Adrenal gland (tissue), 12 donors: ENCODE data around the gene CACNA1C. TPM values are rescaled to one million over a fixed set of nuclear protein-coding genes. Genes with fewer than 3 reads are reported as not detected.
"Not testable (repeated sequence)": the region's sequence is repeated elsewhere in the genome, so short reads cannot be mapped to it uniquely, and the experiment has no call there.

Source experiments
- DNase-seq, 7 donors: peaks; one replicate each; pipeline ENCODE4 v3.0.0-alpha.2; 2019 to 2020
- H3K27ac ChIP-seq, 5 donors: fragments of 200-600 bp; sonication (generic) in 4 of 5; 1 replicate in 3 of 5; 2 replicates in 2 of 5; pipeline versions ENCODE4 v1.5.1 to v1.8.0; 2016 to 2020; ENCODE audit warnings: mild to moderate bottlenecking in 1 of 5
- H3K27me3 ChIP-seq: fragments of 200-600 bp; 2 replicates; pipeline ENCODE4 v1.8.0; 2021
- H3K36me3 ChIP-seq, 2 donors: fragments of 200-600 bp; replicated peaks in 1 of 2; 1 replicate in 1 of 2; 2 replicates in 1 of 2; pipeline versions ENCODE4 v1.5.1 to v1.8.0; 2018 to 2022
- H3K4me1 ChIP-seq, 2 donors: fragments of 200-600 bp; replicated peaks in 1 of 2; 1 replicate in 1 of 2; 2 replicates in 1 of 2; pipeline versions ENCODE4 v1.5.1 to v1.8.0; 2018 to 2021
- H3K4me3 ChIP-seq, 4 donors: fragments of 200-600 bp; sonication (generic) in 3 of 4; one replicate each; pipeline ENCODE4 v1.5.1; 2016 to 2018
- H3K9me3 ChIP-seq, 3 donors: fragments of 200-600 bp; sonication (generic) in 1 of 3; replicated peaks in 1 of 3; 1 replicate in 2 of 3; 2 replicates in 1 of 3; pipeline versions ENCODE4 v1.5.1 to v1.8.0; 2016 to 2021
- CTCF ChIP-seq, 6 experiments: fragments of 450-650 bp in 4 of 6; fragments of 200-600 bp in 2 of 6; sonication (generic) in 1 of 6; IDR thresholded peaks; 1 replicate in 5 of 6; 2 replicates in 1 of 6; pipeline versions ENCODE4 v1.5.1 to v1.8.0; 2016 to 2021; ENCODE audit warnings: antibody characterized with exemption in 6 of 6, mild to moderate bottlenecking in 2 of 6, moderate library complexity in 1 of 6
- POLR2A ChIP-seq, 2 donors: fragments of 450-650 bp; IDR thresholded peaks; one replicate each; pipeline ENCODE4 v1.6.1; 2017; ENCODE audit warnings: antibody characterized with exemption in 2 of 2, mild to moderate bottlenecking in 2 of 2, moderate library complexity in 1 of 2
- WGBS, 4 donors: extraction: QIAGEN DNeasy Blood & Tissue Kit in 2 of 4; methylation state at CpG; one replicate each; pipeline versions ENCODE4 v1.1.5 to v1.1.7; 2013 to 2017; 5-methylcytosine and 5-hydroxymethylcytosine counted together
- intact Hi-C, 2 donors: fragments of 100-400 bp; cut with DNase I; formaldehyde crosslinking; loops; one replicate each; pipeline versions ENCODE4 v1.14.1 to v1.15.0; 2022 to 2023
- polyA plus RNA-seq, 3 donors: library from polyadenylated mRNA; stranded (reverse); fragments of 200-250 nt in 2 of 3; fragments of 350-450 nt in 1 of 3; fragmentation: Illumina TruSeq in 1 of 3; extraction: RNeasy Lipid Tissue Mini Kit (QIAGEN cat#74804) in 1 of 3; gene quantifications; one replicate each; pipeline ENCODE4 v1.2.3, GENCODE V29; 2013 to 2014
- total RNA-seq, 9 donors: library from RNA; depleted of rRNA in 4 of 9; stranded (reverse); fragments of >200 nt in 4 of 9; fragments of 120-200 nt in 1 of 9; fragmentation: NEBNext Ultra II Directional in 1 of 9; extraction: Animal tissue kit (Norgen Biotek cat#: 25700) in 1 of 9; gene quantifications; one replicate each; pipeline versions ENCODE4 v1.1.0 to v1.2.4, GENCODE V29; 2013 to 2023
- donor health status: healthy with polysubstance abuse.
- donor health status: Bipolar disorder and iron deficiency.
- donor health status: DM: yes; HTN: yes; CAD: no.
- donor health status: DM: no; HTN: no; CAD: no.
- donor health status: DM: no; HTN: no; CAD: no.
- donor health status: DM: yes; HTN: yes; CAD: no.

Gene CACNA1C
- total and polyA plus RNA-seq, 12 donors, result 1.4 to 5.8 (median 3.5) TPM

- TF ChIP-seq POLR2A (IDR thresholded peaks at IDR 0.05), result no peak
- no peak for TF ChIP-seq CTCF (IDR thresholded peaks at IDR 0.05)
- H3K27me3 ChIP-seq, result no peaks in the 10 kb centered on the region
- H3K27ac ChIP-seq, result no peak overlapping the region
- intact Hi-C loops, result no loop called here
- peaks cover 0 to 13% of the 10 kb centered on the region in 2 donors for H3K4me1 ChIP-seq
- no peak for DNase-seq
- 81 to 100% (median 95%) methylated on average over 2 of the region's 2 CpGs for WGBS, 4 donors
- H3K9me3 ChIP-seq, result no peaks in the 10 kb centered on the region
- no peaks in the 10 kb centered on the region for H3K36me3 ChIP-seq
- no peak overlapping the region for H3K4me3 ChIP-seq
Observed at GRCh38 chr12:2255311-2255710, 202.5 kb downstream of the CACNA1C start.

- H3K4me3 ChIP-seq, H3K27ac ChIP-seq, H3K36me3 ChIP-seq, H3K9me3 ChIP-seq, intact Hi-C loops, H3K27me3 ChIP-seq: not testable (repeated sequence)
- peak in 3 of 7 donors; percentile 34 to 84 (median 45) for DNase-seq
- H3K4me1 ChIP-seq, result peaks cover 0 to 13% of the 10 kb centered on the region in 2 donors
- WGBS, 4 donors, result 80 to 87% (median 82%) methylated on average over 9 of the region's 9 CpGs
Observed at GRCh38 chr12:2255731-2256130, 202.9 kb downstream of the CACNA1C start.

- no peak for DNase-seq
- Histone ChIP-seq H3K4me1 (peaks cover 0 to 13% of the 10 kb centered on the region in 2 donors), H3K27me3 (no peaks in the 10 kb centered on the region), H3K4me3 (no peak overlapping the region), H3K36me3 (no peaks in the 10 kb centered on the region), H3K27ac (no peak overlapping the region), H3K9me3 (no peaks in the 10 kb centered on the region)
- no peak for TF ChIP-seq CTCF (IDR thresholded peaks at IDR 0.05)
- no peak for TF ChIP-seq POLR2A (IDR thresholded peaks at IDR 0.05)
- 84 to 92% (median 90%) methylated on average over 6 of the region's 6 CpGs for WGBS, 4 donors
- intact Hi-C loops, result no loop called here
Observed at GRCh38 chr12:2256453-2256852, 203.7 kb downstream of the CACNA1C start.

- intact Hi-C loops, result no loop called here
- H3K9me3 ChIP-seq, result no peaks in the 10 kb centered on the region
- H3K36me3 ChIP-seq, result no peaks in the 10 kb centered on the region
- H3K27ac ChIP-seq, result no peak overlapping the region
- H3K4me3 ChIP-seq, result no peak overlapping the region
- H3K27me3 ChIP-seq, result no peaks in the 10 kb centered on the region
- peak in 2 of 7 donors; percentile 7 to 50 for DNase-seq
- peaks cover 0 to 13% of the 10 kb centered on the region in 2 donors for H3K4me1 ChIP-seq
- TF ChIP-seq CTCF (IDR thresholded peaks at IDR 0.05) (no peak), POLR2A (IDR thresholded peaks at IDR 0.05) (no peak)
- 87 to 89% (median 88%) methylated on average over 6 to 7 of the region's 7 CpGs for WGBS, 4 donors
Observed at GRCh38 chr12:2256915-2257314, 204.1 kb downstream of the CACNA1C start.

GRCh38 chr12:2258025-2258424, 205.2 kb downstream of the CACNA1C start:
- Histone ChIP-seq H3K27me3 (no peaks in the 10 kb centered on the region), H3K27ac (peak overlapping the region in 1 of 5 donors; percentile 57), H3K9me3 (no peaks in the 10 kb centered on the region), H3K36me3 (no peaks in the 10 kb centered on the region), H3K4me1 (peaks cover 0 to 13% of the 10 kb centered on the region in 2 donors), H3K4me3 (no peak overlapping the region)
- no peak for TF ChIP-seq POLR2A (IDR thresholded peaks at IDR 0.05)
- no peak for DNase-seq
- WGBS, 4 donors, result 51 to 65% (median 58%) methylated on average over 2 of the region's 2 CpGs
- intact Hi-C loops, result no loop called here
